K562 (cell line): ENCODE results near the gene DNAH10. TPM values are rescaled to one million over a fixed set of nuclear protein-coding genes. Genes with fewer than 3 reads are reported as not detected.

ENCODE experiments used
- ATAC-seq: fragments of 200-7000 bp; cut with Tn5 transposase; 3 replicates; pipeline ENCODE4 v1.9.1; 2020; ENCODE audit warnings: moderate library complexity
- BruUV-seq: library from RNA; stranded (reverse); fragments of 400-500 nt; replicated peaks from 2 replicates; lab custom pipeline; 2021; lab: Mats Ljungman, UMichigan
- CTCF ChIA-PET: fragments of 300-600 bp; formaldehyde crosslinking; extraction: SDS; loops from one replicate; lab custom pipeline; 2021; ENCODE audit warnings: low intra/inter-chr PET ratio; lab: Yijun Ruan, JAX
- POLR2A ChIA-PET: fragments of 300-600, 350-650 bp; sonication (Branson Sonifier 250); formaldehyde crosslinking; extraction: SDS; loops from one replicate; lab custom pipeline; 2021; ENCODE audit warnings: antibody characterized with exemption, inconsistent platforms; lab: Yijun Ruan, JAX
- DNase-seq, 4 experiments: peaks; one replicate each; pipeline versions ENCODE4 v3.0.0 to v3.0.0-alpha.2; 2011 to 2018; ENCODE audit warnings: low spot score in 3 of 4, mixed read lengths in 3 of 4; ENCODE audit errors: extremely low read depth in 1 of 4
- FAIRE-seq: peaks from 2 replicates; lab custom pipeline; 2011; peaks lifted over from hg19 to GRCh38; lab: Jason Lieb, UNC
- H2AFZ ChIP-seq: 2 replicates; pipeline ENCODE4 v1.6.0; 2011; ENCODE audit warnings: low read depth, low read length, control low read depth, inconsistent platforms
- H3K27ac ChIP-seq: fragments of 200-600 bp; 3 replicates; pipeline ENCODE4 v1.8.0; 2011; ENCODE audit warnings: low read depth, mild to moderate bottlenecking, control low read depth, inconsistent platforms, low read length, moderate library complexity, mixed read lengths; ENCODE audit errors: extremely low read depth
- H3K27me3 ChIP-seq, 2 experiments: fragments of 300-600 bp in 1 of 2; 2 replicates in 1 of 2; 3 replicates in 1 of 2; pipeline versions ENCODE4 v1.6.0 to v1.8.0; 2011; ENCODE audit warnings: inconsistent platforms in 2 of 2, low read length in 2 of 2, mild to moderate bottlenecking in 1 of 2, mixed read lengths in 1 of 2, moderate library complexity in 1 of 2; ENCODE audit not compliant: control insufficient read depth in 2 of 2, insufficient read depth in 2 of 2
- H3K36me3 ChIP-seq: fragments of 300-600 bp; 3 replicates; pipeline ENCODE4 v1.8.0; 2011; ENCODE audit warnings: mild to moderate bottlenecking, low read length, inconsistent platforms; ENCODE audit not compliant: control insufficient read depth, insufficient read depth
- H3K4me1 ChIP-seq, 2 experiments: fragments of 200-600 bp in 1 of 2; replicated peaks in 1 of 2; 2 replicates in 1 of 2; 3 replicates in 1 of 2; pipeline versions ENCODE4 v1.5.1 to v1.8.0; 2011; ENCODE audit warnings: inconsistent platforms in 2 of 2, low read length in 2 of 2, mild to moderate bottlenecking in 1 of 2, mixed read lengths in 1 of 2, moderate library complexity in 1 of 2; ENCODE audit not compliant: control insufficient read depth in 2 of 2, insufficient read depth in 2 of 2
- H3K4me2 ChIP-seq: 2 replicates; pipeline ENCODE4 v1.6.1; 2011; ENCODE audit warnings: low read length, control low read depth, inconsistent platforms, mixed read lengths; ENCODE audit not compliant: insufficient read depth
- H3K4me3 ChIP-seq: fragments of 200-600 bp; sonication (generic), shearing (Covaris generic); 2 replicates; pipeline ENCODE4 v1.5.1; 2016; ENCODE audit warnings: control low read depth, inconsistent platforms
- H3K79me2 ChIP-seq: fragments of 200-600 bp; 3 replicates; pipeline ENCODE4 v1.8.0; 2011; ENCODE audit warnings: low read length, inconsistent platforms; ENCODE audit not compliant: control insufficient read depth, insufficient read depth
- H3K9ac ChIP-seq, 2 experiments: 2 replicates each; pipeline versions ENCODE4 v1.6.0 to v1.6.1; 2011; ENCODE audit warnings: low read depth in 2 of 2, low read length in 2 of 2, control low read depth in 1 of 2, inconsistent platforms in 1 of 2, mild to moderate bottlenecking in 1 of 2, mixed read lengths in 1 of 2; ENCODE audit not compliant: insufficient read depth in 1 of 2
- H3K9me1 ChIP-seq: one replicate; pipeline ENCODE4 v1.6.0; 2011; ENCODE audit warnings: inconsistent platforms, mild to moderate bottlenecking, low read length, moderate library complexity; ENCODE audit not compliant: control insufficient read depth, insufficient read depth
- H3K9me3 ChIP-seq: replicated peaks from 2 replicates; pipeline ENCODE4 v1.5.1; 2011; ENCODE audit warnings: low read depth, low read length, inconsistent platforms; ENCODE audit not compliant: control insufficient read depth, insufficient read depth
- H4K20me1 ChIP-seq: replicated peaks from 2 replicates; pipeline ENCODE4 v1.6.1; 2011; ENCODE audit warnings: low read length, inconsistent platforms, mixed read lengths; ENCODE audit not compliant: control insufficient read depth, insufficient read depth
- ETV5 ChIP-seq: sonication (generic); formaldehyde crosslinking; IDR thresholded peaks from 2 replicates; pipeline ENCODE4 v1.4.0; 2020; ENCODE audit warnings: low read depth, mild to moderate bottlenecking, missing genetic modification reagents
- FOXP1 ChIP-seq: sonication (generic); formaldehyde crosslinking; IDR thresholded peaks from 2 replicates; pipeline ENCODE4 v1.8.0; 2022; ENCODE audit warnings: mild to moderate bottlenecking, missing genetic modification reagents
- GABPA ChIP-seq: fragments of 200-800 bp; sonication (Bioruptor generic); conservative IDR thresholded peaks from 2 replicates; pipeline ENCODE4 v1.6.1; 2016; ENCODE audit warnings: low read depth, missing genetic modification characterization, missing compliant biosample characterization
- HCFC1 ChIP-seq: IDR thresholded peaks from 2 replicates; pipeline ENCODE4 v1.6.1; 2012; ENCODE audit warnings: low read depth, low read length, improper control_type of control experiment
- IFI16 ChIP-seq: fragments of 250-450 bp; sonication (Bioruptor Pico); IDR thresholded peaks from 2 replicates; pipeline ENCODE4 v2.1.2; 2022; ENCODE audit warnings: mild to moderate bottlenecking, inconsistent platforms
- MAFF ChIP-seq: IDR thresholded peaks from 2 replicates; pipeline ENCODE4 v1.6.1; 2012; ENCODE audit warnings: low read length, improper control_type of control experiment
- POLR3A ChIP-seq: IDR thresholded peaks from 2 replicates; pipeline ENCODE4 v1.6.1; 2011; ENCODE audit warnings: borderline replicate concordance, mild to moderate bottlenecking, moderate library complexity; ENCODE audit not compliant: insufficient read length, insufficient read depth; ENCODE audit errors: extremely low read depth
- RBM22 ChIP-seq: fragments of 200-400 bp; formaldehyde crosslinking; IDR thresholded peaks from 2 replicates; pipeline ENCODE4 v1.6.1; 2018; ENCODE audit warnings: low read length, low read depth; ENCODE audit not compliant: poor library complexity, severe bottlenecking
- SMARCA5 ChIP-seq: fragments of 450-650 bp; IDR thresholded peaks from 2 replicates; pipeline ENCODE4 v1.6.1; 2016
- SRSF1 ChIP-seq: fragments of 200-400 bp; formaldehyde crosslinking; IDR thresholded peaks from 2 replicates; pipeline ENCODE4 v1.6.1; 2017; ENCODE audit warnings: mild to moderate bottlenecking, low read depth, low read length, moderate library complexity
- ZBTB17 ChIP-seq: fragments of 450-650 bp; formaldehyde crosslinking; IDR thresholded peaks from 2 replicates; pipeline ENCODE4 v1.4.0; 2020; ENCODE audit warnings: mild to moderate bottlenecking
- ZNF347 ChIP-seq: fragments of 450-650 bp; formaldehyde crosslinking; IDR thresholded peaks from 2 replicates; pipeline ENCODE4 v1.4.0; 2020; ENCODE audit warnings: low read depth, mild to moderate bottlenecking, moderate library complexity
- ZNF436 ChIP-seq: fragments of 250-450, 450-650 bp; sonication (Bioruptor Pico); formaldehyde crosslinking; IDR thresholded peaks from 2 replicates; pipeline ENCODE4 v1.7.0; 2020; ENCODE audit warnings: mild to moderate bottlenecking
- ZNF766 ChIP-seq: fragments of 200-800 bp; sonication (Bioruptor generic); conservative IDR thresholded peaks from 2 replicates; pipeline ENCODE4 v1.6.1; 2016; ENCODE audit warnings: missing genetic modification characterization, missing compliant biosample characterization
- WGBS: fragments of 100-300 bp; shearing (Covaris generic); methylation state at CpG from one replicate; pipeline ENCODE4 v1.1.6; 2016; ENCODE audit warnings: low coverage, mixed read lengths; ENCODE audit not compliant: insufficient coverage; ENCODE audit errors: missing lambda C conversion rate; 5-methylcytosine and 5-hydroxymethylcytosine counted together
- in situ Hi-C: fragments of 300-500 bp; cut with MboI; formaldehyde crosslinking; loops from 4 replicates; pipeline ENCODE4 v1.15.0; 2018; ENCODE audit warnings: inconsistent platforms, mixed read lengths
- intact Hi-C: fragments of 100-400 bp; cut with micrococcal nuclease; formaldehyde crosslinking; loops from 2 replicates; pipeline ENCODE4 v1.14.2; 2022
- polyA plus RNA-seq, 8 experiments: library from polyadenylated mRNA; depleted of rRNA in 4 of 8; stranded (reverse) in 5 of 8; unstranded in 3 of 8; fragments of >200 nt; fragmentation: Nextera tagmentation in 2 of 8; fragmentation: Illumina TruSeq in 1 of 8; extraction: Ambion mirVana in 2 of 8; extraction: Trizol in 1 of 8; gene quantifications; 2 replicates each; pipeline versions ENCODE4 v1.2.1 to v1.2.3, GENCODE V29; 2011 to 2014; ENCODE audit warnings: inconsistent platforms in 1 of 8, missing spikeins in 1 of 8
- total RNA-seq, 7 experiments: library from RNA; depleted of rRNA in 6 of 7; stranded (reverse); fragments of >200 nt in 6 of 7; fragmentation: Illumina TruSeq in 2 of 7; extraction: Trizol in 2 of 7; gene quantifications; 2 replicates each; pipeline versions ENCODE4 v1.2.1 to v1.2.3, GENCODE V29; 2011 to 2021; ENCODE audit warnings: low replicate concordance in 1 of 7
- TF ChIP-seq, protein P1 (sequence below), 3 experiments: fragments of 200-800 bp in 1 of 3; fragments of 250-450 bp in 1 of 3; fragments of 450-650 bp in 1 of 3; sonication (Bioruptor Pico) in 1 of 3; sonication (Bioruptor generic) in 1 of 3; formaldehyde crosslinking in 1 of 3; IDR thresholded peaks; 2 replicates each; pipeline versions ENCODE4 v1.6.1 to v1.8.0; 2016 to 2022; ENCODE audit warnings: mild to moderate bottlenecking in 2 of 3, missing genetic modification characterization in 2 of 3, missing compliant biosample characterization in 1 of 3, moderate library complexity in 1 of 3
- TF ChIP-seq, protein P2 (sequence below): fragments of 200-800 bp; sonication (Bioruptor generic); IDR thresholded peaks from 2 replicates; pipeline ENCODE4 v1.6.1; 2017; ENCODE audit warnings: missing genetic modification characterization, missing compliant biosample characterization

DNAH10 gene
- total and polyA plus RNA-seq, 9 of the 15 experiments (the other 6 are each of a cell fraction or from before 2014, with no cell fraction given): 0.01 to 0.06 (median 0.04) TPM; not detected in 1

DNA sequence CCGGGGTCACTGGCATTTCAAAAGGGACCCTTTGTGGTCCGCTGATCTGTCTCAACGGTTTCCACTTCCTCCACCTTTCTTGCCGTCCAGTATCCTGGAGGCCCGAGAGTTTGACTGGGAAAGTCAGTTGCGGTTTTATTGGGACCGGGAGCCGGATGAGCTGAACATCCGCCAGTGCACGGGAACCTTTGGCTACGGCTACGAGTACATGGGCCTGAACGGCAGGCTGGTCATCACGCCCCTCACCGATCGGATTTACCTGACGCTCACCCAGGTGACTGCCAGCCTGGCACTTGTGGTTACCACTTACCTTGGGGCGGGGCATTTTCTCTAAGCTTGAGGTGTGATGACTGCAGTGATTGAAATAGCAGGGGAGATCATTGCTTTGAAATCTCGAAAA is 83.8 kb downstream of the DNAH10 start (continued):
- TF ChIP-seq, protein P1, sequence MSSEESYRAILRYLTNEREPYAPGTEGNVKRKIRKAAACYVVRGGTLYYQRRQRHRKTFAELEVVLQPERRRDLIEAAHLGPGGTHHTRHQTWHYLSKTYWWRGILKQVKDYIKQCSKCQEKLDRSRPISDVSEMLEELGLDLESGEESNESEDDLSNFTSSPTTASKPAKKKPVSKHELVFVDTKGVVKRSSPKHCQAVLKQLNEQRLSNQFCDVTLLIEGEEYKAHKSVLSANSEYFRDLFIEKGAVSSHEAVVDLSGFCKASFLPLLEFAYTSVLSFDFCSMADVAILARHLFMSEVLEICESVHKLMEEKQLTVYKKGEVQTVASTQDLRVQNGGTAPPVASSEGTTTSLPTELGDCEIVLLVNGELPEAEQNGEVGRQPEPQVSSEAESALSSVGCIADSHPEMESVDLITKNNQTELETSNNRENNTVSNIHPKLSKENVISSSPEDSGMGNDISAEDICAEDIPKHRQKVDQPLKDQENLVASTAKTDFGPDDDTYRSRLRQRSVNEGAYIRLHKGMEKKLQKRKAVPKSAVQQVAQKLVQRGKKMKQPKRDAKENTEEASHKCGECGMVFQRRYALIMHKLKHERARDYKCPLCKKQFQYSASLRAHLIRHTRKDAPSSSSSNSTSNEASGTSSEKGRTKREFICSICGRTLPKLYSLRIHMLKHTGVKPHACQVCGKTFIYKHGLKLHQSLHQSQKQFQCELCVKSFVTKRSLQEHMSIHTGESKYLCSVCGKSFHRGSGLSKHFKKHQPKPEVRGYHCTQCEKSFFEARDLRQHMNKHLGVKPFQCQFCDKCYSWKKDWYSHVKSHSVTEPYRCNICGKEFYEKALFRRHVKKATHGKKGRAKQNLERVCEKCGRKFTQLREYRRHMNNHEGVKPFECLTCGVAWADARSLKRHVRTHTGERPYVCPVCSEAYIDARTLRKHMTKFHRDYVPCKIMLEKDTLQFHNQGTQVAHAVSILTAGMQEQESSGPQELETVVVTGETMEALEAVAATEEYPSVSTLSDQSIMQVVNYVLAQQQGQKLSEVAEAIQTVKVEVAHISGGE (CRISPR knock-in tag; IDR thresholded peaks at IDR 0.05): no peak
- TF ChIP-seq RBM22 (no peak), SRSF1 (no peak), ZNF436 (CRISPR knock-in tag) (no peak), MAFF (no peak), ZNF766 (no peak)

DNA sequence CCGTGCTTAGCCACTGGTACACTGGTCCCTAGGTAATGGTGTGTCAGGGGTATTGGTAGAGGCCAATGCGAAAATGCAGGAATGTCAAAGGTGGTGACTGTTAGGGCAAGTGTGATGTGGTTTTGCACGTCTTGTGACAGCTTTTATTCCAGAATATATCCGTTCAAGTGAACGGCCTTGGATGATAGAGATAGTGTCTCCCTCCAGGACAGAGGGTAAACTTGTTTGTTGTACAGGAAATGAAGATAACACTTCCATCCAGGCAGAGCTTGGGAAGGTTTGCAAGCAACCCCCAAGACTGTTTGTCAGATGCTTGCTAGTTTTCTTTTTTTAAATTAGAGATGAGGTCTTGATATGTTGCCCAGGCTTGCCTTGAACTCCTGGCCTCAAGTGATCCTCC is 84.2 kb downstream of the DNAH10 start:
- ChIA-PET CTCF (no interaction called here), POLR2A (no interaction called here)
- H4K20me1 ChIP-seq: no peaks in the 10 kb centered on the region
- TF ChIP-seq POLR3A (no peak), FOXP1 (no peak), IFI16 (CRISPR knock-in tag) (no peak), ZNF347 (CRISPR knock-in tag) (no peak), SMARCA5 (no peak), ZBTB17 (no peak), ETV5 (CRISPR knock-in tag) (no peak), HCFC1 (no peak), GABPA (tag) (no peak)
- TF ChIP-seq, protein P2, sequence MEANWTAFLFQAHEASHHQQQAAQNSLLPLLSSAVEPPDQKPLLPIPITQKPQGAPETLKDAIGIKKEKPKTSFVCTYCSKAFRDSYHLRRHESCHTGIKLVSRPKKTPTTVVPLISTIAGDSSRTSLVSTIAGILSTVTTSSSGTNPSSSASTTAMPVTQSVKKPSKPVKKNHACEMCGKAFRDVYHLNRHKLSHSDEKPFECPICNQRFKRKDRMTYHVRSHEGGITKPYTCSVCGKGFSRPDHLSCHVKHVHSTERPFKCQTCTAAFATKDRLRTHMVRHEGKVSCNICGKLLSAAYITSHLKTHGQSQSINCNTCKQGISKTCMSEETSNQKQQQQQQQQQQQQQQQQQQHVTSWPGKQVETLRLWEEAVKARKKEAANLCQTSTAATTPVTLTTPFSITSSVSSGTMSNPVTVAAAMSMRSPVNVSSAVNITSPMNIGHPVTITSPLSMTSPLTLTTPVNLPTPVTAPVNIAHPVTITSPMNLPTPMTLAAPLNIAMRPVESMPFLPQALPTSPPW (CRISPR knock-in tag): no peak
- ATAC-seq (no peak), FAIRE-seq (no peak), DNase-seq (no peak)
- H3K9ac ChIP-seq: no peak overlapping the region
- intact Hi-C loops (no loop called here), in situ Hi-C loops (no loop called here)
- H3K27me3 ChIP-seq: peaks cover 17 to 42% of the 10 kb centered on the region in 2 experiments; a peak in 4 of 5 replicates
- no peak overlapping the region for H2AFZ ChIP-seq
- no peaks in the 10 kb centered on the region for H3K9me1 ChIP-seq
- BruUV-seq: no TSS peak
- H3K9me3 ChIP-seq: no peaks in the 10 kb centered on the region
- no peaks in the 10 kb centered on the region for H3K79me2 ChIP-seq
- peaks cover 2 to 4% of the 10 kb centered on the region in 2 experiments; a peak in 2 of 5 replicates for H3K4me1 ChIP-seq
- no peak overlapping the region for H3K27ac ChIP-seq
- H3K36me3 ChIP-seq: no peaks in the 10 kb centered on the region
- WGBS: 2% methylated on average over 5 of the region's 5 CpGs
- no peak overlapping the region for H3K4me3 ChIP-seq
- no peak overlapping the region for H3K4me2 ChIP-seq
